ENCODE results near the gene TTC27.
"Not testable (repeated sequence)": the region's sequence is repeated elsewhere in the genome, so short reads cannot be mapped to it uniquely, and the experiment has no call there.

Gene TTC27

DNA sequence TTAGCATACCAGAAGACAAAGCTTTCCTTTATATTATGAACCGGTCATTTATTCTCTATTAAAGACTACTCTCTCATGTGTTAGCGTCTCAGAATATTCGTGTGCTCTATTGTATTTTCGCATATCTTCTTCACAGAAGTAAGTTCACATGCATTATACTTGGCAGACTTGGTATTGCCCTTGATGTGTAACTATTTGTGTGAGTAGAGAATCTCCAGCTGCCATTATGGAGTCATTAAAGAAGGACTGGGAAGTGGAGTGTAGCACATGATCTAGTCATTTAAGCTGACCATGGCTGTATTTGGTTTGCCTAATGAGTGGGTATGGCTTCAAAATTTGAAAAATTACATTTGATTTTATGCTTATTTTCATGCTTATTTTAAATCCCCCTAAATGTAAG is 92.9 kb downstream of the TTC27 start:
- no peak for DNase-seq

GRCh38 chr2:32721376-32721775 is 93.5 kb downstream of the TTC27 start:
- no peak for DNase-seq

DNA sequence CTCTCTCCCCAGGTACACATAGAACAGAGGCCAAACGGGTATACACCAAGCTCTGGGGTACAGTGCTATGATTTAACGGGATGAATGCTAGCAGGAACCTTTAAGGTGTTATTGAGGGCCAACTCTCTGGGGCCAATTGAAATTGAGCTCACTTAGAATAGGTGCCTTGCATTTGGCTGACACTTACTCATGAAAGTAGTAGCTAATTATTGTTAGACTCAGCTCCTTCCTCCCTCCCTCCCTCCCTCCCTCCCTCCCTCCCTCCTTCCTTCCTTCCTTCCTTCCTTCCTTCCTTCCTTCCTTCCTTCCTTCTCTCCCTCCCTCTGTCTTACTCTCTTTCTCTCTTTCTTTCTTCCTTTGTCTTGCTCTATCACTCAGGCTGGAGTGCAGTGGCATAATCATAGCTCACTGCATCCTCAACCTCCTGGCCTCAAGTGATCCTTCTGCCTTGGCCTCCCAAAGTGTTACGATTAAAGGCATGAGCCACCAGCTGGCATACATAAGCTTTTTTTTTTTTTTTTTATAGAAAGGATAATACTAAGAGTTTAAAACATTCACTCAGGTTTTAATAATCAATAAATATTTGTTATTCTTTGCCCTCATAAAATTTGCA is 95.7 kb downstream of the TTC27 start:
- DNase-seq, result no peak

DNA sequence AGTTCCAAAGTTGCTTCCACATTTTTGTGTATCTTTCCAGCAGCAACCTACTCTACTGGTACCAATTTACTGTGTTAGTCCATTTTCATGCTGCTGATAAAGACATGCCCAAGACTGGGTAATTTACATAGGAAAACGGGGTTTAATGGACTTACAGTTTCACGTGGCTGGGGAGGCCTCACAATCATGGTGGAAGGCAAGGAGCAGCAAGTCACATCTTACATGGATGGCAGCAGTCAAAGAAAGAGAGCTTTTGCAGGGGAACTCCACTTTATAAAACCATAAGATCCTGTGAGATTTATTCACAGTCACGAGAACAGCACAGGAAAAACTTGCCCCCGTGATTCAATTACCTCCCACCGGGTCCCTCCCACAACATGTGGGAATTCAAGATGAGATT is 98.8 kb downstream of the TTC27 start:
- not testable (repeated sequence) for DNase-seq

DNA sequence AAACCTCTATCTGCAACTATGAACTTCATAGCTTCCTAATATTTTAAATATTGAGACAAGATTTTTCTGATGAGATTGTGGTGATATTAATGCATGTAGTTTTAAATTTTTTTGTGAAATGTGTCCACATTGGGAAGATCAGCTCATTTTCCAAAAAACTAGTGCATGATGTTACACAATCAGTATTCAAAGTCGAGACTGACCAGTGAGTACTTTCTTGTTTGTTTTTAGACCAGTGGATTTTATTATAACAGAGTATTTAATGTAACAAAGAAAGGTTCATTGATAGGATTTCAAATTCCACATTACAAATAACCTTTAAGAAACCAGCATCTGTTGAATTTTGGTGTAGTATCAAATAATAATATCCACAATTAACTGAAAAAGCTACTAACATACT is 99.3 kb downstream of the TTC27 start:
- DNase-seq, result no peak

GRCh38 chr2:32730958-32731357 is 103.1 kb downstream of the TTC27 start:
- DNase-seq, result not testable (repeated sequence)

- DNase-seq, result no peak
These were observed 104.3 kb downstream of the TTC27 start for GRCh38 chr2:32732120-32732519.

GRCh38 chr2:32732912-32733472 is 105.1 kb downstream of the TTC27 start:
- DNase-seq, result no peak

DNA sequence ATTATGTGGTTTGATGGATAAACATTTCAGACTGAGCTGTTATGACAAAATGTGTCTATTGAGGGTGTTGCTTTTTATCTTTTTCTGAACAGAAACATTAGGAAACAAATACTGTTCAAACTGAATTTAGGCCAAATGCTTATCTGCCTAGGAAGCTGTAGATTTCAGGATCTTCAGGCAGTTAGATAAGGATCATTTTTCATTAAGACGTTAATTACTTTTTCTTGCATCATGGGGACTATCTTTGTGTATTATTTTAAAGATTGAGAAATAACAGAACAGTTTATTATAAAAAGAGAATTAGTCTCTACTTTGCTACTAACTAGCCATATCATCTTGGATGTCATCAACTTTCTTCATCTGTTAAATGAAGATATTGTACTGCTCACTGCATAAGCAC is 107.5 kb downstream of the TTC27 start:
- no peak for DNase-seq

- DNase-seq, result no peak
These were observed 111.1 kb downstream of the TTC27 start for GRCh38 chr2:32738939-32739338.

- DNase-seq, result no peak
These were observed 111.8 kb downstream of the TTC27 start for GRCh38 chr2:32739664-32740063.

GRCh38 chr2:32741575-32741974 is 113.7 kb downstream of the TTC27 start:
- no peak for DNase-seq

DNA sequence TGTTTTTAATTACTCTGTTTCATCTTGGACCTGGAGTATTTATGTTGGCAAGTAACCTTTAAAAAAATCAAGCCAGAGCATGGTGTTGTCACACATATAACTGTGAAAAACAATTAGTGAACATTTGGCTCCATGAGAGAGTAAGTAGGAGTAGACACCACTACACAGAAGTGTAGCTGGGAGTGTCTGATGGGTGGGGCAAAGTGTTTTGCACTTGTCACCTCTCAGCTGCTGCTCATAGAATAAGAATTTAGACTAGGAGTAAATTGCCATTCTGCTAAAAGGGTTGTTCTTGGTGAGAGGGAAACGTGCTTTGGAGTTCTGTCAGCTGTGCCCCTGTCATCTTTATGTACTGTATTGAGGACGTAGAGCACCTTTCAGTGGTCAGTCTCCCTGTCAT is 114.5 kb downstream of the TTC27 start:
- DNase-seq, result no peak

- DNase-seq, result no peak
These were observed 115.8 kb downstream of the TTC27 start for GRCh38 chr2:32743480-32744236.

DNA sequence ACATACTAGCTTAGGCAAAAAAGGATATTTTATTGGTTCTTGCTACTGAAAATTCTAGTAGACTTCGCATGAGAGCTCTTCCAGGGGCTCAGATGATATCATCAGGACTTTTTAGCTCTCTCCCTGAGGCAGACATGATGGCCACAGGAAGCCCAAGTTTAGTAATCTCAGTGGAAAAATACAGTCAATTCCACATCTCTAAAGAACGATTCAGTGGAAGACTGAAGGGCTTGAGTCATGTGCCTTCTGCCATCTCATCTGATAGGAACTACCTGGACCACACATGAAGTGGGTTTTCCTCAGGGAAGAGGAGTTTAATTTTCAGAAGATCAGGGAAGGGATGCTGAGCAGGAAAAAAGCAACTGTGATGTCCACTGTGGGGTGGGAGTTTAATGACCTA is 117.3 kb downstream of the TTC27 start:
- DNase-seq, result no peak

GRCh38 chr2:32745675-32746074 is 117.8 kb downstream of the TTC27 start:
- DNase-seq, result no peak

DNA sequence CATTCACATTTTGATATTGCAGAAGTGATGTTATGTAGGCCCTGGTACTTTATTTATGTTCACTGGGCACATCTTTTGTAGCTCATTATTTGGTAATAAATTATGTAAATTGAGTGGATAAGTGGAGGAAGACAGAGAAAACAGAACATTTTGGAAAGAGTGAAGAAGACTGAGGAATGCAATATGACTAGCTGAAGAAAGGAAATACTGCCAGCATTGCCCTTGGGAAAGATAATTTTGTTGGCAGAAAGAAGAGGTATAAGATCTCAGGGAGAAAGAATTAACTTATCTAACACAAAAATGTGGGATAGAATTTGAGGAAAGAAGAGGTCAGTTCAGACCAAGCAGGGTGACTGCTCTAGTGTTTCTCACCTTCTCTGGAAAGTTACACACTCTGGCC is 118.8 kb downstream of the TTC27 start:
- DNase-seq, result no peak

GRCh38 chr2:32748158-32748557 is 120.3 kb downstream of the TTC27 start:
- DNase-seq, result no peak

DNA sequence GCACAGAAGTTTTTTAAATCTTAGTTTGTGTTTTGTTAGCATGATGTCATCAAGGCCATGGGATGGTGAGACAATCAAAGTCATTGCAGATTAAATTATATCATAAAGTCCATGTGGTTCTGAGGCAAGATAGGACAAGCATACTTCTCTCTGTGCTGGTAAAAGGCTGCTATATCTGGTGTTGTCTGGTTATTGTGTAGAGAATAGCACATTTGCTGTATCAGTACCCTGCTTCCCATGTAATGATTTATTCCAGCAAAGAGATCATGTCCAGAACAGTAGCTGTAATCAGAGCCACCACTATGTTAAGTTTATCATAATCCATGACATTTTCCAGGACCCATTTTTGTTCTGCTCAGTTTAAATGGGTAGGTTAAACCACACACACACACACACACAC is 123.0 kb downstream of the TTC27 start:
- no peak for DNase-seq

GRCh38 chr2:32752205-32752604 is 124.4 kb downstream of the TTC27 start:
- DNase-seq, result no peak

- no peak for DNase-seq
These were observed 125.1 kb downstream of the TTC27 start for GRCh38 chr2:32752952-32753351.

DNA sequence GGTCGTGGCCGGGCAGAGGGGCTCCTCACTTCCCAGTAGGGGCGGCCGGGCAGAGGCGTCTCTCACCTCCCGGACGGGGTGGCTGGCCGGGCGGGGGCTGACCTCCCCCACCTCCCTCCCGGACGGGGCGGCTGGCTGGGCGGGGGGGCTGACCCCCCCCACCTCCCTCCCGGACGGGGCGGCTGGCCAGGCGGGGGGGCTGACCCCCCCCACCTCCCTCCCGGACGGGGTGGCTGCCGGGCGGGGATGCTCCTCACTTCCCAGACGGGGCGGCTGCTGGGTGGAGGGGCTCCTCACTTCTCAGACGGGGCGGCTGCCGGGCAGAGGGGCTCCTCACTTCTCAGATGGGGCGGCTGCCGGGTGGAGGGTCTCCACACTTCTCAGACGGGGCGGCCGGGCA is 126.8 kb downstream of the TTC27 start:
- not testable (repeated sequence) for DNase-seq

DNA sequence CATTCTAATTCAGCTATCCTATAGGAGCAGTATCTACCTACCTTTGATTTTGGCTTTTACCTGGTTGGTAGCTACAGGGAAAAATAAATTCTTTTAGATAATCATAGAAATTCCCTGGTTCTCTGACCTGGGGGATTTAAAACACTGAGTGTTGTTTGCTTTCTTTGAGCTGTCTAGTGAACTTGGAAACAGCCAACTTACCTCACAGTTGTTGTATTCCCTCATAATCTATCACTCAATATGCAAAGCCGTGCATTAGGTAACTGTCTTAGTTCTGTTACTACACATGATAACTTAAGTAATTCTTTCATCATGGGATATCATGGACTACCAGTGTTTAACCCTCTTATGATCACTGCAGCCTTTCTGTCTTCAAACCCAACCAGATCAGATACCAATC is 127.8 kb downstream of the TTC27 start:
- DNase-seq, result no peak

DNA sequence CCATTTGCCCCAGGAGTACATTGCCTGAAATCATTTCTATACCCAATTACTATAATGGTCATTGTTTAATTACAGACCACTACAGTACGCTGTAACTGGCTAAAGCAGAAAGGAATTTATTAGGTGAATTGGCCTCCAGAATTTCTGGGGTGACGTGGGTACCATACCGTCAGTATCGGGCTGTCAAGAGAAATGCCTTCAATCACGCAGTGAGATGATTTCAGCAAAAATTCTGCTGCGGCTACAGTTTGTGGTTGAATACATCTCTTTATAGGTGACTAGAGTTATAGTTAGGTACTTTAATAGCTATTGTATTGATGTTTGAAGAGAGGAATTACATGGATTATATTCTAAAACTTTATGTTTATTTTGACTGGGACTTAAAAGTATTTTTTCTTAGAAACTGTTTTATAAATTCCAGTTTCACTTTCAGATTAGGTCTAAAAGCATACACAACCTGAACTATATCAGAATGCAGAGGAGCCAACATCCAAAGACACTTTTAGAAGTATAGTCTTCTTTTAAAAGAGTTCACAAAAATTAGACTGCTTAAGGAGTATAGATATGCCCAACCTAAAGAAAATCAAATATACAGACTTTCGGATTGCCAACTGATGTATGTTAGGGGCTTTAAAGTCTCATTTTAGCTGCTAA is 128.4 kb downstream of the TTC27 start:
- DNase-seq, result no peak

All from DMS53 (cell line).